NB4 (cell line): ENCODE measurements around the gene HPCAL1.

Experiments used
- CTCF ChIP-seq: IDR thresholded peaks from one replicate; pipeline ENCODE4 v1.5.1; 2012; ENCODE audit warnings: low read depth, low read length
- POLR2A ChIP-seq: IDR thresholded peaks from 2 replicates; pipeline ENCODE4 v1.6.1; 2011; ENCODE audit warnings: mild to moderate bottlenecking; ENCODE audit not compliant: insufficient read length; ENCODE audit errors: extremely low read depth

GRCh38 chr2:10449838-10450691 lies 147.4 kb downstream of the HPCAL1 start:
- TF ChIP-seq CTCF (no peak), POLR2A (no peak)
